GM19397 (cell line): ENCODE measurements around the gene GSE1.
A peak's percentile ranks its signal among the peaks of the same experiment; 100 is the strongest.

Experiments used
- ATAC-seq: cut with Tn5 transposase; IDR thresholded peaks from one replicate; pipeline ENCODE4 v1.9.1; 2021; ENCODE audit warnings: mild to moderate bottlenecking, moderate library complexity; ENCODE audit not compliant: unreplicated experiment

The GSE1 gene

GRCh38 chr16:85605051-85605911 is 7.8 kb upstream of the GSE1 start:
- ATAC-seq = no peak

GRCh38 chr16:85605912-85606841 is 6.9 kb upstream of the GSE1 start:
- ATAC-seq = no peak

- ATAC-seq = no peak
Measured at GRCh38 chr16:85606904-85607303, 6.2 kb upstream of the GSE1 start.

DNA sequence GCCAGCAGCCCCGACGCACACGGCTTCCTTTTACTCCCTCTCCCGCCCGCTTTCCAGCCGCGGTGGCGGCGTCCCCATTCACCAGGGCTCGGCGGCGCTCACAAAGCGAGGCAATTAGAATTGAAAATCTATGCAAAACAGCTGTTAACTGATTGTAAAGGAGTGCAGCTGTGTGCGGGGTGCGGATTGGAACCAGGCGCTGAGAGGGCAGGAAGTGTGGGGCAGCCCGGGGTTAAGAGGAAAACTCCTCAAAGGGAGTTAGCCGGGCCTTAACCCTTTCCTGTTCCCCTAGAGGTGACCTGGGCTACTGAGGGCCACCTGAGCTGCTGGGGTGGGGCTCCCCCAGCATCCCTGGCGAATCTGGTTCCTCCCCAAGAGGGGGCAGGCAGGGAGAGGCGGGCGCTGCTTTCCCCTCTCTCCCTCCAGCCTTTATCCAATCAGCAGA is 5.8 kb upstream of the GSE1 start:
- no peak for ATAC-seq

DNA sequence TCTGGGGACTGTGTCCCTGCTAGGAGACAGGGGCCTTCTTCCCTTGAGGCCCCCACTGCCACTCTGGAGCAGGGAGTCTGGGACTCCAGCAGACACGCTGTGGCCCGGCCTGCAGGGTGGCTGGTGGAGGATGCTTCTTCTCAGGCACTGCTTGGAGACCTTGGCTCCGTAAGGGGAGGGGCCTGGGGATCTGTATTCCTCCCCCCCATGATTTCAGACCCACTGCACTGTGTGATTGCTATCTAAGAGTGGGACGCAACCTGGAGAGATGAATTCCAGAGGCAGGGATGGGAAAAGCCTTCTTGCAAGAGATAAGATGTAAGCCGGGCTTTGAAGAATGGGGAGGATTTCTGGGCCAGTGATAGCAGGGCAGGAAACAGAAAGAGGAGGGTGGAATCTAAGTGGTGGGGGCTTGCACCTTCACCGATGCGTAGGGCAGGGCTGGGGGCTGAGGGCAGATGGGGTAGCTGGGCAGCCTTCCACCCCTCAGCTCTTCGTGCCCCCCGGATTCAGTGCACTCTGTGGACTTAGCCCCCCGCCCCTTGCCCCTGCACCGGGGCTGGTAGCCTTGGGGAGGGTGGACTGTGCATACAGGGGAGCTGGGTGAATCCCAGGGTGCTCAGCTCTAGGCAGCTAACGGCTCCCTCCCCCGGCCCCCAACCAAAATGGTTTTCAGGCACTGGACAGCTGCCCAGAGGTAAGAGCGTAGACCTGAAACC is 5.2 kb upstream of the GSE1 start:
- no peak for ATAC-seq

GRCh38 chr16:85608515-85608885 is 4.6 kb upstream of the GSE1 start:
- no peak for ATAC-seq

GRCh38 chr16:85608887-85609286 is 4.2 kb upstream of the GSE1 start:
- ATAC-seq = no peak

- ATAC-seq = no peak
Measured at GRCh38 chr16:85609539-85609938, 3.6 kb upstream of the GSE1 start.

DNA sequence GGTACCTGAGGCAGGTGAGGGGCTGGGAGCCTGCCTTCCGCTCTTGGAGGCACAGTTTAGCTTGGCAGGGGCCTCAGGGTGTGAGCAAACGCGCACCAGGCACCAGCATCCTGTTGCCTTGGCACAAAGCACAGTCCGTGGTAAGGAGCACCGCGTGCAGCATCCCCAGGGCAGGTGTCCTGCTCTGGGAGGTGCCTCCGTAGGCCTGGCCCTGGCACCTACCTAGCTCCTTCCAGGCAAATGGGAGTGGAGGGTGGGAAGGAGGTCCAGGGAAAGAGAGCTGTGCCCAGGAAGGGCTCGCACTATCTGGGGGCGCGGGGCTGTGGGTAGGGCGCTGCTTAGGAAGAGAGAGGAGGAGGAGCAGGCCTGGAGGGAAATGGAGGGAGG is 3.1 kb upstream of the GSE1 start:
- ATAC-seq = no peak

DNA sequence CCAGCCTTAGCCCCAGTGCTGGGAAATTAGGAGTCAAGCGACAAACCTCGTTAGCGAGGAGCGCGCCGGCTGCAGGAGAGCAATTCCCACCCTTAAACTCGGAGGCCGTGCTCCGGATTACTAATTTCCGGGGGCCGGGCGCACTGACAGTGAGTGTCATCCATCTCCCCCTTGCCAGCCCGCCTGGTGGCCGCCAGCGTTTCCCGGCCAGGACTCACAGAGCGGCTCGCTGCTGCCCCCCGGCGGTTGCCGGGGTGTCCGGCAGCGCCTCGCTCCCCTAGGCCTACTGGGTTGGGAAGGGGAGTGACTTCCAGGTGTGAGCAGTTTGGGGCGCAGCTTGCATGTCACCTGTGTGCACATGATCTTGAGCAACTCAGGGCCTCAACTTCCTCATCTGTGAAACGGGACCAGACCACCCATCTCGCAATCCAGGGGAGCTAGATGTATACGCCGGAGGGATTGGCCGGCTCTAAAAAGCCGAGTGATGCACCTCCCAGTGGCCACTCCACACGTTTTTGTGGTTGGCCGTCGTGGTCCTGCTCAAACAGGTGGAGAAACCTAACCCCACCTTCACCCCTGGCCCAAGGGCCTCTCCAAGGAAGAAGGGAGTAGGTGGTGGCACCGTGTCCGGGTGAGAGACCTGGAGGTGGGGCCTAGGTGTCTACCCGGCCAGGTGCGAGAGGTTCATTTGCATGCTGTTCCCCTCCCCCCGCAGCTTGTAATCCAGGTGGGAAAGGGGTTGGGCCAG is 2.5 kb upstream of the GSE1 start:
- peak; percentile 30 for ATAC-seq

- ATAC-seq = no peak
Measured at GRCh38 chr16:85611194-85611443, 2.0 kb upstream of the GSE1 start.

DNA sequence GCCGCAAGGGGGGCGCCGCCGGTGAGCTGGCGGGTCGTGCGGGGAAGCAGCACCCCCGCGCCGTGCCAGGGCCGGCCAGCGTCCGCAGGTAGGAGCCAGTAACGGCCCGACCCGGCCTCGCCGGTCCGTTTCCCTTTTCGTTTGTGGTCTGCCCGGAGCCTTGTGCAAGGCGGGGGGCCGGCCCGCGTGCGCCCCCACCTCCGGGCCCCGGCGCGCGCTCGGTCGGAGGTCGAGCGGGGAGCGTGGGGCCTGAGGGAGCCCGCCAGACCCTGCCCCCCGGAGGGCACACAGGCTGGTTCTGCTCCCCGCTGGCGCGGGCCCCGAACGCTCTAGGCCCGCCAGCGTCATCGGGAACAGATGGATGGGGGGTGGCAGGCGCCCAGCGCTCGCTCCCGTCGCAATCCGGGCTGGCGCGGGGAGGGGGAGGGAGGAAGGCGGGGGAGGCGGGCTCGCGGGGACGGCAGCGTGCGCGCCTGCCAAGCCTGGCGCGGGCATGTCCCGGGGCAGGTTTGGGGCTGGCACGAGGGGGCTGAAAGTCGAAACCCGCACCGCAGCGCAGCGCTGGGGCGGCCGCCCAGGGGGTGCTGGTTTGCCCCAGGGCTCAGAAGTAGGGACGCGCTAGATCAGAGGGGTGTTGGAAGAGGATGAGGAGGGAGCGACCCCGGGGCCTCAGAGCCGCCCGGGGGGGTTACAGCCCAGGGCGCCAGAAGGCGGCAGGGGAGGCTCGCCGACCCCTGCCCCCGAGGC is 1.5 kb upstream of the GSE1 start:
- no peak for ATAC-seq

DNA sequence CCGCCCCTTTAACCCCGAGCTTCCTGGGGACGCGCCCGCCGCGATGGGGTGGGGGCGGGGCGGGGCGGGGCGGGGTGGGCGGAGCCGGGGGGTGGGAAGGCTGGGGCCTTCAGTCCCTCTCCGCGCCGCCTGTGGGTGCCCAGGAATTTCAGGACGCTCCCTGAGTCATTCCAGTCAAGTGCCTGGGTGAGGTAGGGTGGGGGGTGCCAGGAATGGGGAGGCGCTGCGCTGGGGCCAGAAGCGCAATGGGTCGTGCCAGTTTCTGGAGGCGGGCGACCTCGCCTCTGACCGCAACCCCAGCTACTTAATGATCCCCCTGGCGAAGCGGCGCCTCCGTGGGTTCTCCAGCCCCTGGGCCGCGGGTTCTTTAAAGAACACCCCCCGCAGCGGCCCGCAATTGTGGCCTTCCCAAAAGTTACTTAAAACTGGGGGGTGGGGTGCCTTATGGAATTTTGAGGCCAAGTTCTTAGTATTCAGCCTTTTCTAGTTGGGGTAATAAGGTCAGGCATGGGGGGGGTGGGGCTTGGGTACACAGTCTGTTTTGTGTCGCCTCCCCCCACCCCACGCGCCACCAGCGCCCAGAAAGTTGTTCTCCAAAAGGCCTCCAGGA is 826 bp upstream of the GSE1 start:
- no peak for ATAC-seq

DNA sequence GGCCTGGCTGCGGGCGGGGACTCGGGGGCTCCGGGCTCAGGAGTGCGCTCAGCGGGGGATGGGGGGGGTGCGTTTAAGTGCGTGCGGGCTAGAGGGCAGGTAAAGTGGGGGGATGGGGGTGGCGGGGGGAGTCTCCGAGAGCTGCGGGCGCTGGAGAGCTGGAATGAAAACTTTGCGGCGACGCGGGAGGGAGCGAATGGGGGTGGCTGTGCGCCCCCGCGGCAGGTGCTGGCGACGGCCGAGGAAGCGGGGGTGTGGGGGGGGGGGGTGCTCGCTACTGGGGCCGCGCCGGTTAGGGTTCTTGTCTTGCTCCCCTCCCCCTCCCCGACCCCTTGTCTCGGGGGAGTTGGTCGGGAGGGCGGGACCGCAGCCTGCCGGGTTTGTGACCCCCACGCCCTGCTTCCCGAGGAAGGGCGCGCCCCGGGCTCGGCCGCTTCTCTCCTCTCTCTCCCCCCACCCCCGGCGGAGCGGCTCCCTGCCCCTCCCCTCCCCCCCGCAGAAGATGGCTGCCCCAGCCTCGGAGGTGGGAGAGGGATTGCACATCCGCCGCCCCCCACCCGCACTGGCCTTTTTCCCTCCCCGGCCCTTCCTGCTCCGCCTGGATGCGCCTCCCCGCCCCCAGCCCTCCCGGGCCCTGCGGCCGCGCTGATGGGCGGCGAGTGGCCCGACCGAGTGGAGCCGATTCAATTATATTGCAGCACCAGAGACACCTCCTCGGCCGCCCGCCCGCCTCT is 649 bp downstream of the GSE1 start:
- no peak for ATAC-seq

DNA sequence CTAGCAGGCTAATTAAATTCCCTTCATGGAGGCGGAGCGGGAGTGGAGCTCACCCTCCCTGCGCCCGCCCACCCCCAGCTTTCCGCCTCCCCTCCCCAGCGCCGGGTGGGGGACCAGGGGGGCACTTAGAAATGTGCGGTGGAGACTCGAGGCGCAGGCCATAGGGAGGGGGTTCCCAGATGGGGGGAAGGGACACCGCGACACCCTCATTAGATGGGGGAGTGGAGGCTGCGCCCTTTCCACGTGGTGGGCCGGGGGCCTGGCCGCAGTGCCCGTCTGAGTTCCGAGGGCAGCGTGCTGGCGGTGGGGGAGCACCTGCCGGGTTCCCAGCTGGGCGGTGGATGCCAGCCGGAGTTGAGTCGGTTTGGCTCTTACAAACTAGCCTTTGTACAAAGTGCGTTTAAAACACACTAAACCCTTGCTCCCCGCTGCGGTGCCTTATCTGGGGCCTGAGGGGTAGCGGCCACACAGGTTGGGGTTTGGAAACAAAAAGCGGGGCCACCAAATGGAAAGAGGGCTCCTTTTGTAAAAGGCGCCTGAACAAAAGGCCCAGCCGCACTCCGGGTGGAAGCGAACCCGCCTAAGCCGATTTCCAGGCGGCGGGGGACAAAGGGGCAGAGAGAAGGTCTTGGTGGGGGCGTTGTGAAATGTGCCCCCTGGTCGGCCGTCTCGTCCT is 1.4 kb downstream of the GSE1 start:
- no peak for ATAC-seq

DNA sequence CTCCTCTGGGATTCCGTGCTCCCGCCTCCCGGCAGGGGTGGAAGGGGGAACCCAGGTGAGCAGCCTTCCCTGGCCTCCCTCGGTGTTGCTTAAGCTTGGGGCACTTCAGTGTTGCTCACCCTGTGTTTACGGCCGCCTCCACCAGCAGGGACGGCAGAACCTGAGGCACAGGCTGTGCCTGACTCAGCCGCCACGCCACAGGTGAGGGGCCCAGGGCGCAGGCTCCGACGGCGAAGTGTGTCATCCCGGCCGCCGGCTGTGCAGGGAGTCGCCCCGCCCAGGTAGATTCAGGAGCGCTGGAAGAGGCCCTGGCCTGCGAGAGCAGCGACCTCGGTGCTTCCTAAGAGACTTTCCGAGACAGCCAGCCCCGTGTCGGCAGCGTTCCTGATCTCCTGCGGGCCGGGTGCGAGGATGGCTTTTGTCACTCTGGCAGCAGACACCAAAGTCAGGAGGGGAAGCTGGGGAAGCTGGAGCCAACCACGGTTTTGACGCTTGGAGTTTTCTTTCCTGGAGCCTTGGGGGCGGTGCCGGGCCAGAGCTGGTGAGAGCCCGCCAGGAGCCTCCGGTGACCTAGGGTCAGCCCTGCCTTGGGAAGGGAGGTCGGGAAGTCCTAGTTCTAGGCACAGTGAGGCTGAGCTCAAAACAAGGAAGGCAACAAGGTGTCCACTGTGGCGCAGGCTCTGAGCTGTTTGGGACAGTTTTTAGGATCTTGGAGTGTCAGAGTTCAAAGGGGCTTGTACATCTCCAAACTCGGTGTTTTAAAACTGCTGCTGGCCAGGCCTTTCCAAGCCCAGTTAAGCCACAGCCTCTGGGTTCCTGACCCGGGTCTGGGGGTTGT is 2.1 kb downstream of the GSE1 start:
- no peak for ATAC-seq

DNA sequence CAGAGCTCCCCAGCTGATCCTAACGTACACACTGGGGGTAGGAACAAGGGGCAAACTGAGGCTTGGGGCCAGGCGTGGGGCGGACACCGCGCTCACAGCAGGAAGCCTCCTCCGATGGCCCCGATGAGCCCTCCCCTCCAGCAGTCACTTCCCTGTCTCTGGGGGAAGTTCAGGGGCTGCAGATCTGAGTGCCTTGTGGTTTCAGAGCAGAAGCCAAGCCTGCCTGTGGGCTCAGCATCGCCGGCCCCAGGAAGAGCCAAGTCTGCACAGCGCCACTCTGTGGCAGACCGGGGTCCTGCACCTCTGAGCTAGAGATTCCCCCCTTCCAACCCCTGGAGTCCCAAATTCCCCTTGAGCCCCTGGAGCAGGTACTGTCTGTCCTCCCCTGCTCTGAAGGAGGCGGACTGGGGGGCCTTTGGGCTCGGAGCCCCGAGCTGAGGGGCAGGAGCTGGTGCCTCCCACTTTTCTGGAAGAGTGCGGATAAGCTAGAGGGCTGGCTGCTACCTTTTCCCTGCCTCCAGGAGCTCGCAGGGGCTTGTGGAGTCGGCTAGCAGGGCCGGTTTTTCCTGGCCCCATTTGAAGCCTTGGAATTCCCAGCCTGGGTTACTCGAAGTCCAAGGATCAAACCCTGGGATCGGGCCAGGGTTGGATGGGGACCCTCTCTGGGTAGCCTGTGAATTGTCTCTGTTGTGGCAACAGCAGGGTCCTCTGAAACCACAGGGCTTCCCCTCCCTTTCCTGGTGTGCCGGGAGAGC is 2.9 kb downstream of the GSE1 start:
- no peak for ATAC-seq
